Measurements from ENCODE around the gene MYBBP1A.

DNA sequence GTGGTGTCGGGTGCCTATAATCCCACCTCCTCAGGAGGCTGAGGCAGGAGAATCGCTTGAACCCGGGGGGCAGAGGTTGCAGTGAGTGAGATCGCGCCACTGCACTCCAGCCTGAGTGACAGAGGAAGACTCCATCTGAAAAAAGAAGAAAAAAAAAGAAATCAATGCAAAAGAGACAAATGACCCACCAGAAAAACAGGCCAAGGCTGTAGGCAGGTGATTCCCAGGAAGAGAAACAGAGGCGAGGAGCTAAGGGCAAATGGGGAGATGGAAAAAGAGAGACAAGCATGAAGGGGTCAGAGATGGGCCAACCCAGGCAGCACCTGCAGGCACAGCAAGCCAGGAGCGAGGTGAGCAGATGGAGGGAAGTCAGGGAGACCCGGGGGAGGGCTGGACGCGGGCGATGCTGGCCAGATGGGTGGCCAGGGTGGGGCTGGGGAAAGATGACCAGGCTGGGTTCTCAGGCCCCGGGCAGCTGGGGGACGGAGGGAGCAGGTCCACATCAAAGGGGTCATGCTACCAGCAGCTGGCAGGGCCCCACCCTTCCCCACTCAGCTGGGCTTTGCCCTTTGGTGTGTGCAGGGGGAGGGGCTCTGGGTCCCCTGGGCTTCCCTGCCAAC, 25.5 kb downstream of the MYBBP1A start:
- TF ChIP-seq, protein P1, sequence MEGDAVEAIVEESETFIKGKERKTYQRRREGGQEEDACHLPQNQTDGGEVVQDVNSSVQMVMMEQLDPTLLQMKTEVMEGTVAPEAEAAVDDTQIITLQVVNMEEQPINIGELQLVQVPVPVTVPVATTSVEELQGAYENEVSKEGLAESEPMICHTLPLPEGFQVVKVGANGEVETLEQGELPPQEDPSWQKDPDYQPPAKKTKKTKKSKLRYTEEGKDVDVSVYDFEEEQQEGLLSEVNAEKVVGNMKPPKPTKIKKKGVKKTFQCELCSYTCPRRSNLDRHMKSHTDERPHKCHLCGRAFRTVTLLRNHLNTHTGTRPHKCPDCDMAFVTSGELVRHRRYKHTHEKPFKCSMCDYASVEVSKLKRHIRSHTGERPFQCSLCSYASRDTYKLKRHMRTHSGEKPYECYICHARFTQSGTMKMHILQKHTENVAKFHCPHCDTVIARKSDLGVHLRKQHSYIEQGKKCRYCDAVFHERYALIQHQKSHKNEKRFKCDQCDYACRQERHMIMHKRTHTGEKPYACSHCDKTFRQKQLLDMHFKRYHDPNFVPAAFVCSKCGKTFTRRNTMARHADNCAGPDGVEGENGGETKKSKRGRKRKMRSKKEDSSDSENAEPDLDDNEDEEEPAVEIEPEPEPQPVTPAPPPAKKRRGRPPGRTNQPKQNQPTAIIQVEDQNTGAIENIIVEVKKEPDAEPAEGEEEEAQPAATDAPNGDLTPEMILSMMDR (conservative IDR thresholded peaks at IDR 0.05; ENCODE audit: low read depth, low read length) = no peak
- no peak for TF ChIP-seq EZH2 (IDR thresholded peaks at IDR 0.05; ENCODE audit: borderline replicate concordance, low read depth, low read length, poor library complexity, severe bottlenecking)

Measured in A673 (cell line).